Measurements from ENCODE around the gene ZNF598.

ZNF598 gene

GRCh38 chr16:1966460-1966859 lies 43.2 kb downstream of the ZNF598 start, which contains the start of gene RNF151:
Gene RNF151, plus strand, starts transcription at chr16:1966856. Its CDS starts 26 bp downstream, at chr16:1966882.
- peak within 1 kb of the TSS; percentile 84; the same call in 1 of the 2 replicates for H3K27ac ChIP-seq
- no peak for TF ChIP-seq CTCF (conservative IDR thresholded peaks at IDR 0.05)

GRCh38 chr16:1965396-1966001 lies 44.1 kb downstream of the ZNF598 start:
- peak overlapping the region; percentile 84 for H3K27ac ChIP-seq
- no peak for TF ChIP-seq CTCF (conservative IDR thresholded peaks at IDR 0.05)

- peak within 1 kb of the TSS; percentile 84 for H3K27ac ChIP-seq
- TF ChIP-seq CTCF (conservative IDR thresholded peaks at IDR 0.05), result no peak
Measured at GRCh38 chr16:1964506-1965395, 44.9 kb downstream of the ZNF598 start, which contains the start of gene RPS2. Gene RPS2, minus strand, starts transcription at chr16:1964826. Its CDS starts 201 bp downstream, at chr16:1964625.

GRCh38 chr16:1963806-1964505 lies 45.7 kb downstream of the ZNF598 start:
- peak overlapping the region; percentile 84 for H3K27ac ChIP-seq
- no peak for TF ChIP-seq CTCF (conservative IDR thresholded peaks at IDR 0.05)

GRCh38 chr16:1962161-1963153 lies 47.2 kb downstream of the ZNF598 start:
- peak overlapping the region; percentile 84 for H3K27ac ChIP-seq

- peak overlapping the region; percentile 84 for H3K27ac ChIP-seq
- TF ChIP-seq CTCF (conservative IDR thresholded peaks at IDR 0.05), result no peak
Measured at GRCh38 chr16:1961651-1962067, 48.0 kb downstream of the ZNF598 start.

Measured in VCaP (cell line).